Measurements from ENCODE around the gene MRPL22. TPM values are rescaled to one million over a fixed set of nuclear protein-coding genes. Genes with fewer than 3 reads are reported as not detected.

The MRPL22 gene
- total RNA-seq (2016; rRNA removed; fragmentation: Illumina TruSeq; extraction: Trizol) (84.8 and 118 TPM in 2 replicates), polyA plus RNA-seq (2011; rRNA removed) (55.1 and 66.8 TPM in 2 replicates), polyA minus RNA-seq (2011; rRNA and poly(A)+ RNA removed; ENCODE audit: low replicate concordance) (23.2 and 54.0 TPM in 2 replicates), Bru-seq, nascent RNA (percentile 84 among the genes with signal in this experiment), BruChase-seq, experiment 1, labeled RNA remaining after a 6-hour chase (percentile 80 among the genes with signal in this experiment), BruChase-seq, experiment 2, labeled RNA remaining after a 2-hour chase (percentile 77 among the genes with signal in this experiment)
- total RNA-seq (2016; cell fraction: cytosol; rRNA removed; fragmentation: Illumina TruSeq; extraction: Trizol; ENCODE audit: low read depth): 94.5 and 107 TPM in 2 replicates
- 88.4 and 129 TPM in 2 replicates for total RNA-seq (2016; cell fraction: insoluble cytoplasmic fraction; rRNA removed; fragmentation: Illumina TruSeq; extraction: Trizol)
- total RNA-seq (2016; cell fraction: membrane; rRNA removed; fragmentation: Illumina TruSeq; extraction: Trizol): 62.4 and 69.9 TPM in 2 replicates
- total RNA-seq (2016; cell fraction: nucleus; rRNA removed; fragmentation: Illumina TruSeq; extraction: Trizol): 30.1 and 35.4 TPM in 2 replicates
- 42.2 and 44.6 TPM in 2 replicates for polyA plus RNA-seq (2011; cell fraction: cytosol; rRNA removed)
- 14.4 and 17.3 TPM in 2 replicates for polyA plus RNA-seq (2011; cell fraction: nucleus; rRNA removed)
- polyA plus RNA-seq (2012): 49.1 and 59.7 TPM in 2 replicates
- polyA plus RNA-seq (2016; cell fraction: cytosol; fragmentation: Illumina TruSeq; extraction: Trizol; ENCODE audit: low read depth): 51.7 and 52.5 TPM in 2 replicates
- 147 and 158 TPM in 2 replicates for polyA plus RNA-seq (2016; cell fraction: insoluble cytoplasmic fraction; fragmentation: Illumina TruSeq; extraction: Trizol; ENCODE audit: low read depth)
- polyA plus RNA-seq (2016; cell fraction: membrane; fragmentation: Illumina TruSeq; extraction: Trizol; ENCODE audit: low read depth): 56.4 and 56.5 TPM in 2 replicates
- polyA plus RNA-seq (2016; cell fraction: nucleus; fragmentation: Illumina TruSeq; extraction: Trizol; ENCODE audit: insufficient read depth, low read depth): 65.2 and 70.9 TPM in 2 replicates
- polyA minus RNA-seq (2011; cell fraction: cytosol; rRNA and poly(A)+ RNA removed): 17.3 and 18.8 TPM in 2 replicates
- 10.6 and 12.8 TPM in 2 replicates for polyA minus RNA-seq (2011; cell fraction: nucleus; rRNA and poly(A)+ RNA removed)
- long read RNA-seq, experiment 1, transcript MRPL22-202 (6 exons, 784 nt): minor isoform, 9 of 144 reads
- long read RNA-seq, experiment 1, transcript MRPL22-207 (7 exons, 3,176 nt): major isoform, 113 of 144 reads
- long read RNA-seq, experiment 1, transcript MRPL22-201 (6 exons, 3,035 nt): minor isoform, 15 of 144 reads
- long read RNA-seq, experiment 1, partial matches to known transcripts: 0 of 144 reads
- long read RNA-seq, experiment 1, other reads (novel, unspliced or antisense): 5 of 144 reads
- long read RNA-seq, experiment 2, transcript MRPL22-201 (6 exons, 3,035 nt): minor isoform, 14 of 113 reads
- long read RNA-seq, experiment 2, transcript MRPL22-207 (7 exons, 3,176 nt): major isoform, 68 of 113 reads
- long read RNA-seq, experiment 2, transcript MRPL22-202 (6 exons, 784 nt): minor isoform, 15 of 113 reads
- long read RNA-seq, experiment 2, partial matches to known transcripts: 9 of 113 reads
- long read RNA-seq, experiment 2, other reads (novel, unspliced or antisense): 6 of 113 reads

DNA sequence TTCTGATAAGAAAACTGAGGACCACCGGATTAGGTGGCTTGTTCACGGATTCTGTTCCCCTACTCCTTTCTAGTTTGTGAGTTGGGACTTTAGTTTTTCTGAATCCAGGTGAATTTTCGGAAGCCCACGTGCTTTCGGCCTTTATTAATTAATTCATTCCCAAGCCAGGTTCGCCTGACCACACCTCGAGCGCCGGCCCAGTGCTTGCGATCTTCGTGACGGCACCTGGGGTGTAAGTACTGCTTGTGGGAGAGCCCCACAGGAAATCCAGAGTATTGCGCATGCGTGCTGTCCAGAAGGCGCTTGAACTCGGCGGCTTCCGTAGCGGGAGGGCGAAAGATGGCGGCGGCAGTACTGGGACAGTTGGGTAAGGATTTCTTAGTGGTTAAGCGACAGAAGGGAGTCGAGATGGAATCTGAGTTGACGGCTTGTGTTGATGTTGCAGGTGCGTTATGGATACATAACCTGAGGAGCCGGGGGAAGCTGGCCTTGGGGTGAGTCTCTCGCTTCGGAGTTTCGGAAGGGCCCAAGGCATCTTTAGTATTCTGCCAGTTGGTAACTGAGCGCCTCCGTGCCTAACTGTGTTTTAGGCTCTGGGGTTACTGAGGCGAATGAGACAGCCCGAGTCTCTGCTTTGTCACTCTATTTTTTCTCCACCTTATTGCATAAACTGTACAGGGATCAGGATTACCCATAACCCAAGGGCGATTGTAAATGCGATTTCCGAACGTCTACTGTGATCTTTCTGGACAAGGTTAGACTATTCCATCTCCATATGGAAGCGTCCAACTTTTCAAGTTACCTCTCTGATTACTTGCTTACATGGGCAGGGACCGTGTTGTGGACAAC, at the start of gene MRPL22:
Gene MRPL22 (plus strand): TSS at position 302 of the 849 bp plus-strand sequence. CDS start 38 bp downstream, at position 340.
- ChIA-PET POLR2A (no interaction called here), CTCF (ENCODE audit: low intra/inter-chr PET ratio, low total read pairs) (no interaction called here)
- DNase-seq (ENCODE audit: low spot score) (peak; percentile 87), FAIRE-seq (peak; percentile 50), ATAC-seq (peak; percentile 68)
- WGBS (ENCODE audit: low lambda C conversion rate): 4% methylated on average over 33 of the region's 40 CpGs
- peaks cover 0 to 2% of the 10 kb centered on the region in 2 experiments; a peak in 2 of 5 replicates for H3K36me3 ChIP-seq (replicated peaks in 1 of 2; ENCODE audit: control insufficient read depth in 1 of 2, insufficient read depth in 2 of 2, low read length in 2 of 2)
- peak within 1 kb of the TSS; percentile 78 for H3K27ac ChIP-seq (ENCODE audit: extremely low read length, insufficient read depth, low read length)
- in situ Hi-C loops (cut with HindIII; ENCODE audit: extremely low pct_ligation_motif_present, low pct_unique_long_range_greater_than_20kb): no loop called here
- H3K4me3 ChIP-seq (replicated peaks in 1 of 3; ENCODE audit: insufficient read depth in 1 of 3, low read depth in 2 of 3, low read length in 3 of 3): peak within 1 kb of the TSS; percentile 80 to 83 (median 82)
- peak within 1 kb of the TSS; percentile 90 for H3K9ac ChIP-seq (ENCODE audit: insufficient read depth, low read depth, low read length)
- H4K20me1 ChIP-seq (ENCODE audit: insufficient read depth, low read length): no peaks in the 10 kb centered on the region; the same call in 1 of the 2 replicates
- intact Hi-C loops (cut with micrococcal nuclease; ENCODE audit: unreplicated experiment): loop anchor here (1.0 kb wide), 1 partner anchor 87 kb away; no protein-coding TSS in a partner anchor
- peaks cover 62% of the 10 kb centered on the region for H3K79me2 ChIP-seq (ENCODE audit: insufficient read depth, low read length)
- H3K4me2 ChIP-seq (ENCODE audit: low read depth, low read length): peak within 1 kb of the TSS; percentile 68
- BruUV-seq (replicated peaks): TSS peak; percentile 74
- H3K9me3 ChIP-seq (ENCODE audit: low read length): no peaks in the 10 kb centered on the region
- peak within 1 kb of the TSS; percentile 56 for H2AFZ ChIP-seq (ENCODE audit: low read length)
- H3K4me1 ChIP-seq (ENCODE audit: insufficient read depth, low read length): peaks cover 51% of the 10 kb centered on the region
- no peaks in the 10 kb centered on the region; a peak in 1 of 5 replicates for H3K27me3 ChIP-seq (ENCODE audit: control insufficient read depth in 1 of 2, insufficient read depth in 2 of 2, low read length in 2 of 2)
- TF ChIP-seq, protein P1, sequence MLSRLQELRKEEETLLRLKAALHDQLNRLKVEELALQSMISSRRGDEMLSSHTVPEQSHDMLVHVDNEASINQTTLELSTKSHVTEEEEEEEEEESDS (CRISPR knock-in tag; IDR thresholded peaks at IDR 0.05; ENCODE audit: borderline replicate concordance): peak; percentile 27; the same call in 1 of the 2 replicates
- no peak for TF ChIP-seq ZNF33B (CRISPR knock-in tag; IDR thresholded peaks at IDR 0.05)
- TF ChIP-seq, protein P2, sequence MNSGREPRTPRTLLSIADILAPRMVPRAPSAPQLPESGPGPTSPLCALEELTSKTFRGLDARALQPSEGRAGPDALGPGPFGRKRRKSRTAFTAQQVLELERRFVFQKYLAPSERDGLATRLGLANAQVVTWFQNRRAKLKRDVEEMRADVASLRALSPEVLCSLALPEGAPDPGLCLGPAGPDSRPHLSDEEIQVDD (CRISPR knock-in tag; IDR thresholded peaks at IDR 0.05; ENCODE audit: borderline replicate concordance): no peak
- peak; percentile 90 for TF ChIP-seq POGZ (CRISPR knock-in tag; IDR thresholded peaks at IDR 0.05)
- TF ChIP-seq MTA3 (CRISPR knock-in tag; IDR thresholded peaks at IDR 0.05): no peak
- peak; percentile 65 for TF ChIP-seq BORCS8-MEF2B (CRISPR knock-in tag; IDR thresholded peaks at IDR 0.05)
- no peak for TF ChIP-seq ARID2 (CRISPR knock-in tag; IDR thresholded peaks at IDR 0.05; ENCODE audit: borderline replicate concordance)
- TF ChIP-seq CHD4 (IDR thresholded peaks at IDR 0.05; ENCODE audit: borderline replicate concordance, low read length): no peak
- TF ChIP-seq PCBP1 (IDR thresholded peaks at IDR 0.05; ENCODE audit: borderline replicate concordance, low read depth, low read length): no peak
- TF ChIP-seq, protein P3, sequence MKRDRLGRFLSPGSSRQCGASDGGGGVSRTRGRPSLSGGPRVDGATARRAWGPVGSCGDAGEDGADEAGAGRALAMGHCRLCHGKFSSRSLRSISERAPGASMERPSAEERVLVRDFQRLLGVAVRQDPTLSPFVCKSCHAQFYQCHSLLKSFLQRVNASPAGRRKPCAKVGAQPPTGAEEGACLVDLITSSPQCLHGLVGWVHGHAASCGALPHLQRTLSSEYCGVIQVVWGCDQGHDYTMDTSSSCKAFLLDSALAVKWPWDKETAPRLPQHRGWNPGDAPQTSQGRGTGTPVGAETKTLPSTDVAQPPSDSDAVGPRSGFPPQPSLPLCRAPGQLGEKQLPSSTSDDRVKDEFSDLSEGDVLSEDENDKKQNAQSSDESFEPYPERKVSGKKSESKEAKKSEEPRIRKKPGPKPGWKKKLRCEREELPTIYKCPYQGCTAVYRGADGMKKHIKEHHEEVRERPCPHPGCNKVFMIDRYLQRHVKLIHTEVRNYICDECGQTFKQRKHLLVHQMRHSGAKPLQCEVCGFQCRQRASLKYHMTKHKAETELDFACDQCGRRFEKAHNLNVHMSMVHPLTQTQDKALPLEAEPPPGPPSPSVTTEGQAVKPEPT (CRISPR knock-in tag; IDR thresholded peaks at IDR 0.05; ENCODE audit: low read depth): 0 out of 2 replicates have a peak, but pooled peaks have one; percentile 68
- TF ChIP-seq NFKB2 (CRISPR knock-in tag; IDR thresholded peaks at IDR 0.05; ENCODE audit: borderline replicate concordance): peak; percentile 76; the same call in 1 of the 2 replicates
- TF ChIP-seq MED13 (CRISPR knock-in tag; IDR thresholded peaks at IDR 0.05): no peak
